ENCODE results near the gene AUTS2. TPM values are rescaled to one million over a fixed set of nuclear protein-coding genes. Genes with fewer than 3 reads are reported as not detected.

The AUTS2 gene
- total RNA-seq, 3 donors from 2014 or later, result 31.2 to 67.6 (median 36.5) TPM

DNA sequence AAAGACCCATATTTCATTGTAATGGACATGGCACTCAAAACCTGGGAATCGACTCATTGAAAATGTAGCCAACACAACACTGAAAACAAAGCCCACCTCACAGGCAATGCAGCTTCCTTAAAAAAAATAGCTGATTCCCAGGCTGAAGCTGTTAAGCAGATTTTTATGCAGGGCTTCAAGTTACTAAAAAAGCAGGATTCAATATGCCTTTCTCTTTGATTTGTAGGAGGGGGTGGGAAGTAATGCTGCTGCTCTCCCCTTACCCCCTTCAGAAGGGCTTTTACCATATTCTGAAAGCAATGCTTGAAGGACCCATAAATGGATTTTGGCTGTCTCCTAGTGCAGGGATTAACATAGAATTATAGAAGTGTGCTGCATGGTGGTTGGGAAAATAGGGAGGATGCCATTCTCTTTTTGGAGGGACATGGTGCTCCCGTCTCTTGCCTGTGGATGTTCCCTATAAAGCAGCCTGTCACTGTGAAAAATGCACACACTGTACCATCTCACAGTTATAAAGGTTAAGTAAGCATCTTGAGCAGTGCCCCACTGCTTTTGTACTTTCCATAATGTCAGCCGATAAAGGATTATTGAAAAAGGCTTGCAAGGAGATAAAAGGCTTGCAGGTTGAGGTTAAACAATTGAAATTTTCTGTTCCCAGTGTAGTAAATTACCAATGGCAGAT is 262.8 kb downstream of the AUTS2 start:
- Histone ChIP-seq H3K4me3 (no peak overlapping the region), H3K4me1 (ENCODE audit: low read depth) (no peaks in the 10 kb centered on the region), H3K36me3 (ENCODE audit: low read depth) (no peaks in the 10 kb centered on the region), H3K9me3 (no peaks in the 10 kb centered on the region)
- ATAC-seq (no peak), DNase-seq (no peak)
- intact Hi-C loops (cut with DNase I, micrococcal nuclease), result no loop called here
- TF ChIP-seq, protein P1, sequence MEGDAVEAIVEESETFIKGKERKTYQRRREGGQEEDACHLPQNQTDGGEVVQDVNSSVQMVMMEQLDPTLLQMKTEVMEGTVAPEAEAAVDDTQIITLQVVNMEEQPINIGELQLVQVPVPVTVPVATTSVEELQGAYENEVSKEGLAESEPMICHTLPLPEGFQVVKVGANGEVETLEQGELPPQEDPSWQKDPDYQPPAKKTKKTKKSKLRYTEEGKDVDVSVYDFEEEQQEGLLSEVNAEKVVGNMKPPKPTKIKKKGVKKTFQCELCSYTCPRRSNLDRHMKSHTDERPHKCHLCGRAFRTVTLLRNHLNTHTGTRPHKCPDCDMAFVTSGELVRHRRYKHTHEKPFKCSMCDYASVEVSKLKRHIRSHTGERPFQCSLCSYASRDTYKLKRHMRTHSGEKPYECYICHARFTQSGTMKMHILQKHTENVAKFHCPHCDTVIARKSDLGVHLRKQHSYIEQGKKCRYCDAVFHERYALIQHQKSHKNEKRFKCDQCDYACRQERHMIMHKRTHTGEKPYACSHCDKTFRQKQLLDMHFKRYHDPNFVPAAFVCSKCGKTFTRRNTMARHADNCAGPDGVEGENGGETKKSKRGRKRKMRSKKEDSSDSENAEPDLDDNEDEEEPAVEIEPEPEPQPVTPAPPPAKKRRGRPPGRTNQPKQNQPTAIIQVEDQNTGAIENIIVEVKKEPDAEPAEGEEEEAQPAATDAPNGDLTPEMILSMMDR (IDR thresholded peaks at IDR 0.05), result no peak

DNA sequence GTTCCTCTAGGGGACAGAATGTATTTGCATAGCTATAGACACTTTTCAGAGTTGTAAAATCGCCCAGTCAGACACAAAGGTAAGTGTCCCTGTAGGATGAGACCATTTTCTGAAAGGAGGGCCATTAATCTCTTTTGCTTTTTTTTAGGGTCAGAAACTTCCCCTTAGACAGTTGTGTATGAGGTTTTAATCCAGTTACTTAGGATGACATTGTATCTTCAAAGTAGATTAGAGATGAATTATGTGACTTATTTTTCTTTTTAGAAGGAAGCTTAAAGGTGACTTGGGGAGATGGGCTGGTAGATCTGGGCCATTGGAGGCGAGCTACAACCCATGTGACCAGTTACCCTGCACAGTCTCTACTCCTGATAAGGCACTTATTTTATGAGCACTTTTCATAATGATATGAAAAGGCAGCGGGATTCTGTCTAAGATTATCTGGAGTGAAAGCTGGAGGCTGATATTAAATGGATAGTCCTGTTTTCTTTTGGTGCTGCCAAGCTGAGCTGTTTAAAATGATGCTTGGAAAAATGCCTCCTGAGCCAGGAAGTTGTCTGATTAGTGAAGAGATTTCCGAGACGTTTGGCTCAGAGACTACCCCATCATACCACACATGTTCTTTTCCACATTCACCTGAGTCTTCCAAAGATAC is 264.3 kb downstream of the AUTS2 start:
- Histone ChIP-seq H3K9me3 (no peaks in the 10 kb centered on the region), H3K36me3 (ENCODE audit: low read depth) (no peaks in the 10 kb centered on the region), H3K4me1 (ENCODE audit: low read depth) (no peaks in the 10 kb centered on the region), H3K4me3 (no peak overlapping the region)
- TF ChIP-seq, protein P1 (IDR thresholded peaks at IDR 0.05), result no peak
- ATAC-seq (no peak), DNase-seq (no peak)
- intact Hi-C loops (cut with DNase I, micrococcal nuclease), result no loop called here

- H3K36me3 ChIP-seq (ENCODE audit: low read depth), result no peaks in the 10 kb centered on the region
- no peak overlapping the region for H3K4me3 ChIP-seq
- no peaks in the 10 kb centered on the region for H3K9me3 ChIP-seq
- no peaks in the 10 kb centered on the region for H3K4me1 ChIP-seq (ENCODE audit: low read depth)
- intact Hi-C loops (cut with DNase I, micrococcal nuclease), result no loop called here
- ATAC-seq, result no peak
- TF ChIP-seq, protein P1 (IDR thresholded peaks at IDR 0.05), result no peak
- DNase-seq, result no peak
Observed at GRCh38 chr7:69864274-69864673, 266.0 kb downstream of the AUTS2 start.

- H3K9me3 ChIP-seq, result no peaks in the 10 kb centered on the region
- ATAC-seq, result no peak
- no peak for DNase-seq
- no peaks in the 10 kb centered on the region for H3K4me1 ChIP-seq (ENCODE audit: low read depth)
- no peaks in the 10 kb centered on the region for H3K36me3 ChIP-seq (ENCODE audit: low read depth)
- TF ChIP-seq, protein P1 (IDR thresholded peaks at IDR 0.05), result no peak
- intact Hi-C loops (cut with DNase I, micrococcal nuclease), result no loop called here
- H3K4me3 ChIP-seq, result no peak overlapping the region
Observed at GRCh38 chr7:69864822-69865221, 266.5 kb downstream of the AUTS2 start.

GRCh38 chr7:69868921-69869320 is 270.6 kb downstream of the AUTS2 start:
- H3K9me3 ChIP-seq, result no peaks in the 10 kb centered on the region
- H3K36me3 ChIP-seq (ENCODE audit: low read depth), result no peaks in the 10 kb centered on the region
- DNase-seq, result no peak
- intact Hi-C loops (cut with DNase I, micrococcal nuclease), result no loop called here
- TF ChIP-seq, protein P1 (IDR thresholded peaks at IDR 0.05), result no peak
- ATAC-seq, result no peak
- H3K4me3 ChIP-seq, result no peak overlapping the region
- H3K4me1 ChIP-seq (ENCODE audit: low read depth), result no peaks in the 10 kb centered on the region
